HG03521 (cell line): Measurements from ENCODE around the gene NEUROG1.
"Not testable (repeated sequence)": the region's sequence is repeated elsewhere in the genome, so short reads cannot be mapped to it uniquely, and the experiment has no call there.

ENCODE experiments used
- ATAC-seq: cut with Tn5 transposase; IDR thresholded peaks from one replicate; pipeline ENCODE4 v1.9.1; 2021; ENCODE audit warnings: mild to moderate bottlenecking, moderate library complexity; ENCODE audit not compliant: unreplicated experiment

NEUROG1 gene

GRCh38 chr5:135538261-135538660 is 2.5 kb upstream of the NEUROG1 start:
- ATAC-seq = no peak

- ATAC-seq = no peak
Measured at GRCh38 chr5:135537745-135538144, 2.0 kb upstream of the NEUROG1 start.

- ATAC-seq = no peak
Measured at GRCh38 chr5:135537271-135537670, 1.5 kb upstream of the NEUROG1 start.

DNA sequence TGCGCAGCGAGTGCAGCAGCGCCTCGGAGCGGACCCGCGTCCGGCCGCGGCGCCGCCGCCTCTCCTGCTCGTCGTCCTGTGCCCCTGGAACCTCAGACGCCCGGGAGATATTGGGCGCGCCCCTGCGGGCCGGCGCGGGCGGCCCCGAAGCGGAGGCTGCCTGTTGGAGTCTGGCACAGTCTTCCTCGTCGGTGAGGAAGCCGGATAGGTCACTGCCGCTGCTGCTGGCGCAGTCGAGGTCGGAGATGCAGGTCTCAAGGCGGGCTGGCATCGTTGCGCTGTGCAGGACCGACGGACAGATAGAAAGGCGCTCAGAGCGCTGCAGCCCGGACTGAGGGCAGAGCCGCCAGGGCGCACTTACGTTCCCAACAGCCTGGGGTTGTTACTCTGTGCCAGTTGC is 344 bp downstream of the NEUROG1 start:
- ATAC-seq = no peak

DNA sequence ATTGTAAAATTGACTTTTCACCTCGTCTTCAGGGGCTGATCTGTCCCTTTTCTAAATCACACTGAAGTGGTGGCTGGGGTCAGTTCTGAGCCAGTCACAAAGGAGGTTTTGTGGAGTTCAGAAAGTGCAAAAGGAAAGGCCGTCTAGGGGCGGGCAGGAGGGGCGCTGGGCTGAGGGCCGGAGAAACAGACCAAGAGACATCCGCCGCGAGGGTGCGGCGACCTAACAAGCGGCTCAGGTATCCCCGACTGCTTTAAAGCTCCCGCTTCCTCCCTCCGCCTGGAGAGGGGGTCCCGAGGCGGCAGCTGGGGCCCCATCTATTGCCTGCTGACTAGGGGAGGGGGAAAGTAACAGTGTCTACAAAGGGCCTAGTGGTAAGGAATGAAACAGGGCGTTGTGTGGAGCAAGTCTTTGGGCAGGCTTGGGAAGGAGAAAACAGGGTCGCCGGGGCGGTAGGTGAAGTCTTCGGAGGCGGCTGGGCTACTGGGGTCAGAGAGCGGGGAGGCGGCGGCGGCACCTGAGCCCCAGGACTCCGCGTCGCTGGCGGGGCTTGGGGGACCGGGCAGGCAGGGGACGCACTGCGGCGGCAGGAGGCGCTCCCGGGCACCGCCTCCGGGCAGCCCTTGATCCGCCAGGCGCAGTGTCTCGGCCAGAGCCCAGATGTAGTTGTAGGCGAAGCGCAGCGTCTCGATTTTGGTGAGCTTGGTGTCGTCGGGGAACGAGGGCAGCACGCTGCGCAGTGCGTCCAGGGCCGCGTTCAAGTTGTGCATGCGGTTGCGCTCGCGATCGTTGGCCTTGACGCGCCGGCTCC is 950 bp downstream of the NEUROG1 start:
- no peak for ATAC-seq

GRCh38 chr5:135533794-135534193 is 2.0 kb downstream of the NEUROG1 start:
- no peak for ATAC-seq

DNA sequence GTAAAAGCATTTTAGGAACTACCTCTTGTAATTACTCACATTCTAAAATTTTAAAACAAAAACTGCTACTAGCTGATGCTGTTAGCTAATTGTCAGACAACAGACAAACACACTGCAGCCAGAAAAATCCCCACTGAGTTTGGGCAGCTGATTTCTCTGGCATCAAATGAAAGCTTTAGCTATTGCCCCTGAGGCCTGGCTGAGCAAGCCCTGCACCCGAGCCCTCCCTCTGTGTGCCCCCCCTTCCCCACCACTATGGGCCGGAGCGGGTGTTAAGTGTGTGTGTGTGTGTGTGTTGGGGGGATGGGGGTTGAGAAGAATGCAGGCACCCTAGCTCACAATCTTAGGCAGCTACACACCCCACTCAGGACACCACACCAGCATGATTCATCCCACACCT is 2.4 kb downstream of the NEUROG1 start:
- no peak for ATAC-seq

- ATAC-seq = not testable (repeated sequence)
Measured at GRCh38 chr5:135529576-135529975, 6.2 kb downstream of the NEUROG1 start.

DNA sequence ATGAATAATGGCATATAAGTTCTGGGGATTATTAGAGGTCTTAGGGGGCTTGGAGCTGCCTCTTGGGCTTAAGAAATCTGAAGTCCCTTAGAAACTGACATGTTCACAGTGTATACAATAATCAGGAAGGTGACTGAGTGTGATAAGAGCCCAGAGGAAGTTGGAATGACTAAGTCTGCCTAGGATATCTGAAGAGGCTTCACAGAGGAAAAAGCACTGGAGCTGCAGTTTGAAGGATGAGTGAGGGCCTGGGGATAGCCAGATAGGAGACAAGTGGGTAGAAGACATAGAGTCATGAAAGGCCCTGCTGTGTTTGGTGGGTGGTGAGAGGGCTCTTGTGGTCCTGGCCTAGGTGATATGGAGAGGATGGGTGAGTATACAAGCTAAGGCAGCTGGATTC is 8.8 kb downstream of the NEUROG1 start:
- no peak for ATAC-seq

- ATAC-seq = no peak
Measured at GRCh38 chr5:135521964-135522363, 13.8 kb downstream of the NEUROG1 start.

GRCh38 chr5:135517631-135518030 is 18.1 kb downstream of the NEUROG1 start:
- ATAC-seq = no peak

- no peak for ATAC-seq
Measured at GRCh38 chr5:135514116-135514515, 21.6 kb downstream of the NEUROG1 start.

DNA sequence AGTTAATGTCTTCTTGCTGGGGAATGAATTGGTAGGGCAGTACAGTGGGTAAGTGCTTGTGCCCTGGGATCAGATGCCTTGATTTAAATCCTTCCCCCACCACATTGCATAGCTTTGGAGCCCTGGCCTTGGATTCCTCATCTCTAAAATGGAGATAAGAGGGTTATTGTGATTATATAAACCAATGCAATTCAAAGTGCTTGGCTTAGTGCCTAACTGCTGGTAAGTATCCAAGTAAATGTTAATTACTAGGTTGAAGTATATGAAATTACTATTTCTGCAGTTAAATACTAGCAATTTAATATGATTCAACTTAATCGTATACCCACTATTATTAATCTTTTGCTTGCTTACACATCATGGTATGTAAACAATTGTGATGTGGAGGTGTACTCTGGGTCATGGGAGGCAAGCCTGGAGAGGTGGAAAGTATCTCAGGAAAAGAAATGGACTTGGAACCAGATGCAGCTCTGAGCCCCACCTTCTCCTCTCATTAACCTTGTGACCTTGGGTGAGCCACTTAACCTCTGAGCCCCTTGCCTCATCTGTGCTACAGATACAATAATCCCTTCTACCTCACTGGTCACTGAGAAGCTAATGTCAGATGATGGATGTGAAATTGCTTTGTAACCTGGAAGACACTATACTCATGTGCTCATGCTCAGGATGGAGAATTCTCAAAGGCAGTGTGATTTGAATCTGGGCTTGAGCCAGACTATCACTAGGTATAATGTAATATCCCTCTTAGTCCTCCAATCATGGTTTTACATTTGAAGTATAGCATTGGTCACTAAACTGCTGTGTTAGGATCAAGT is 23.8 kb downstream of the NEUROG1 start:
- no peak for ATAC-seq

- no peak for ATAC-seq
Measured at GRCh38 chr5:135509995-135510394, 25.8 kb downstream of the NEUROG1 start.

DNA sequence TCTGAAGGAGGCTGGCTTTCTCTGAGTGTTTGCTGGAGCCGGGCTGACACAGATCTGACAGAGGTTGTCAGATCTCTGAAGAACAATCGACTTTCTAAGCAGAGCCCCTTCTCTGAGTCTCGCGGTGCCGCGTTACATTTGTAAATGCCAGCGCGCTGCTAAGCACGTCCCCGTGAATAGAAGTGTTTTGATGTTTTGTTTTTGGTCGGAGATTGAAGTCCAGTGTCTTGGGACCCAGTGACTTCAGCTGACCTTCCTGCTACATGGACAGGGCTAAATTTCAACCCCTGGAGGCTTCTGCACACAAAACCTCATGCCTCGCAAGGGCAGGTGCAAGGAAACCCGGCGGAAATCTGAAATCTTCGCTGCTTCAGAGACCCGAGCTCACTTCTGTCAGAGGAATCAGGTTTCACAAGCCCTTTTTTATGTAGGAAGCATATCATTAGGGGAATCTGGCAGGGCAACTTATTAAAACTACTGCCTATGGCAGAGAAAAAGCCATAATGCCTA is 27.2 kb downstream of the NEUROG1 start:
- ATAC-seq = no peak

GRCh38 chr5:135505973-135506372 is 29.8 kb downstream of the NEUROG1 start:
- no peak for ATAC-seq

DNA sequence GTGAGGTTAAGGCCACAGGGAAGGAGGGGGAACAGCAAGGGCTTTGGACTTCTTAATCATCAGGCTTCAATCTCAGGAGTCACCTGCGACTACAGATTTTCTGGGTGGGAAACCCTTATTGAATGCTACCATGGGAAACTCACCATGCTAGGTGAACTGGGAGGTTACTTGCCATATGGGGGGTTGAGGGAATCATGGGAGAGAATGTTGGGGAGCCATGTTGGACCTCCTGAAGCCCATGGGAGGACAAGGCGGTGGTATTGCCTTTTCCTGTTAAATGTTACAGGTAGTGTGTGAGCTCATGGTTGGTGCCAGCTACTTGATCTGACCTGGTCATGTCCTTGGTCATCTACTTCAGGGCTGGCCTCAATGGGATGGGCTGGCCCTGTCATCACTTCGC is 31.4 kb downstream of the NEUROG1 start:
- ATAC-seq = no peak

DNA sequence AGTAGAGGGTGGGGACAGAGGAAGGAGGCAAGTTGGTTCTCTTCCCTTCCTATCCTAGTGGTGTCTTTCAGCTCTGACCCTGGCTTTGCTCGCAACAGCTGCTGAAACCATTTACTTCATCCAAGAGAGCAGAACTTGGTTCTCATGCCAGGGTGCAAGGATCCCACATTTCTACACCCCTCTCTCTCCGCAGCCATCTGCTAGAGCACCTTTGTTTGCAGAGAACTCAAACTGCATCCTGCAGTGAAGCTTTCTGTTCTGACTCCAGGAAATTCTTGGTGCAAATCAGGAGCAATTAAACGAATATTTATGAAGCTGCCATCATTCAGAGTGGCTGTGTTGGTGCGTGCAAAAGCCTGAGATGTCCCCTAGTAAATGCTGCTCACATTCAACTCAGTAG is 31.9 kb downstream of the NEUROG1 start:
- ATAC-seq = no peak

DNA sequence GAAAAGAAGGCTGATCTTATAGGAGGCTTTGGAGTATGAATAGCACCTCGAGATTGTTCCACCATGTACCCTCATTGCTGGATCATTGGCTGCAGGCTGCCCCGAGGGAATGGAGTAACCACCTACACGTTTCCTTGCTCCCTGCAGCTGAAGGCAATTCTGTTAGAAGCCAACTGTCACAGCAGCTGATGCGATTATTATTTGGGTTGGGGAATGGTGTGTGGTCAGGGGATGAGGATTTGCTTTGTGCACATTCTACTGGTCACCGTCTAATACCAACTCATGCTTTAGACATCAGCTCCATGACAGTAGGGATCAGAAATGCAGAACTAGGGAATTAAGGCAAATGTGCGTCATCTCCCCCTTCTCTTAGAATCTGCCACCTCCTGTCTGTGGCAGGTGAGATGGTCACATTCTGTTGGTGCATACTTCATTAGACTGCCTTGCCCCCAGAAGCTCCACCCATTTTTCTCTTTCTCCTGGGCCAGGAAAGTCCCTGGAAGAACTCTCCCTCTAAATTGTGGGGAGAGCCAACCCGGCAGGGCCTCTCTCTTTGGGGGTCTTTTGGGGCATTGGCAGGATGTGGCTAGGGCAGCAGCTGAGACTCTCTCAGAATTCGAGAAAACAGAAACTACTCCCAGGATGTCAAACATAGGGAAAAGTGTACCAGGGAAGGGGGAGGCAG is 32.8 kb downstream of the NEUROG1 start:
- ATAC-seq = no peak

GRCh38 chr5:135501965-135502364 is 33.8 kb downstream of the NEUROG1 start:
- ATAC-seq = no peak

DNA sequence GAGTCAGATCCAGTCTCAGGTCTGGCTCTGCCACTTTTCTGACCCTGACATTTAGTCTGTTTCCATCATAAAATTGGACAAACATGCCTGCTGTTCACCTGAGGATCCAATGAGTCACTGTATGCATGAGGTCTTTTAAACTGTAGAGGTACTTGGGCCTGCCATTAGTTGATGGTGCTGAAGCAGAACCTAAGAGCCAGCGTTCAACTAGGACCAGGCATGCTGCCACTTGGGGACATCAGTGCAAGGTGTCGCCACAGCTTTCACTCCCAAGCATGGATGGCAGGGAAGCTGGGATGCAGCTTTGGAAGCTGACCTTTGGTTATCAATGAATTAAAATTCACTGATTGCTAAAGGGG is 37.1 kb downstream of the NEUROG1 start:
- ATAC-seq = no peak
